ENCODE results near the gene APLP2. TPM values are rescaled to one million over a fixed set of nuclear protein-coding genes. Genes with fewer than 3 reads are reported as not detected.

APLP2 gene
- total RNA-seq, 1 donor, result 278 TPM

GRCh38 chr11:130137999-130138398 is 68.3 kb downstream of the APLP2 start:
- no peak for DNase-seq (ENCODE audit: low read depth)
- no peak for TF ChIP-seq CTCF (IDR thresholded peaks at IDR 0.05; ENCODE audit: insufficient read depth, low read depth, low read length)
- no peak overlapping the region for H3K4me3 ChIP-seq (ENCODE audit: low read depth, low read length)

GRCh38 chr11:130139401-130139800 is 69.7 kb downstream of the APLP2 start:
- TF ChIP-seq CTCF (IDR thresholded peaks at IDR 0.05; ENCODE audit: insufficient read depth, low read depth, low read length), result no peak

GRCh38 chr11:130141561-130142341 is 72.1 kb downstream of the APLP2 start:
- TF ChIP-seq CTCF (IDR thresholded peaks at IDR 0.05; ENCODE audit: insufficient read depth, low read depth, low read length), result no peak
- DNase-seq (ENCODE audit: low read depth), result no peak
- no peak overlapping the region for H3K4me3 ChIP-seq (ENCODE audit: low read depth, low read length)

More at GRCh38 chr11:130139401-130139800, 69.7 kb downstream of the APLP2 start:
- no peak for DNase-seq (ENCODE audit: low read depth)
- no peak overlapping the region for H3K4me3 ChIP-seq (ENCODE audit: low read depth, low read length)

- H3K4me3 ChIP-seq (ENCODE audit: low read depth, low read length), result no peak overlapping the region
- DNase-seq (ENCODE audit: low read depth), result no peak
- no peak for TF ChIP-seq CTCF (IDR thresholded peaks at IDR 0.05; ENCODE audit: insufficient read depth, low read depth, low read length)
These were observed 74.4 kb downstream of the APLP2 start for GRCh38 chr11:130144141-130144540.

GRCh38 chr11:130144861-130145281 is 75.2 kb downstream of the APLP2 start:
- no peak for DNase-seq (ENCODE audit: low read depth)

GRCh38 chr11:130145311-130145812 is 75.7 kb downstream of the APLP2 start:
- TF ChIP-seq CTCF (IDR thresholded peaks at IDR 0.05; ENCODE audit: insufficient read depth, low read depth, low read length), result no peak
- DNase-seq (ENCODE audit: low read depth), result no peak
- no peak overlapping the region for H3K4me3 ChIP-seq (ENCODE audit: low read depth, low read length)

More at GRCh38 chr11:130144861-130145281, 75.2 kb downstream of the APLP2 start:
- no peak overlapping the region for H3K4me3 ChIP-seq (ENCODE audit: low read depth, low read length)
- TF ChIP-seq CTCF (IDR thresholded peaks at IDR 0.05; ENCODE audit: insufficient read depth, low read depth, low read length), result no peak

Data from fibroblast of villous mesenchyme (primary cell).